Mammary epithelial cell (primary cell): ENCODE measurements around the gene ADAMTS2.

Experiments used
- CTCF ChIP-seq, 2 donors: IDR thresholded peaks in 1 of 2; conservative IDR thresholded peaks in 1 of 2; 2 replicates each; pipeline ENCODE4 v1.5.1; 2011 to 2012; ENCODE audit warnings: inconsistent platforms in 2 of 2, low read length in 2 of 2, mild to moderate bottlenecking in 2 of 2, control low read depth in 1 of 2, low read depth in 1 of 2; ENCODE audit not compliant: insufficient read depth in 1 of 2; ENCODE audit errors: extremely low read depth in 1 of 2
- EZH2 ChIP-seq: IDR thresholded peaks from 2 replicates; pipeline ENCODE4 v1.6.1; 2012; ENCODE audit warnings: low read length, inconsistent platforms, borderline replicate concordance

- no peak for TF ChIP-seq CTCF (conservative IDR thresholded peaks at IDR 0.05 in 1 of 2, IDR thresholded peaks at IDR 0.05 in 1 of 2; ENCODE audit: extremely low read depth in 1 of 2, insufficient read depth in 1 of 2, low read depth in 1 of 2, low read length in 2 of 2)
- TF ChIP-seq EZH2: no peak
These were observed 9.0 kb downstream of the ADAMTS2 start for GRCh38 chr5:179336126-179336870.
